HepG2 (cell line): ENCODE measurements around the gene PHKG2. TPM values are rescaled to one million over a fixed set of nuclear protein-coding genes. Genes with fewer than 3 reads are reported as not detected.

Source experiments
- BATF2 ChIP-seq: sonication (generic); formaldehyde crosslinking; IDR thresholded peaks from 2 replicates; pipeline ENCODE4 v1.8.0; 2022; ENCODE audit warnings: mild to moderate bottlenecking, missing genetic modification reagents, moderate library complexity
- BCL6 ChIP-seq: IDR thresholded peaks from 2 replicates; pipeline ENCODE4 v1.6.1; 2016; ENCODE audit warnings: missing genetic modification reagents, missing compliant biosample characterization
- EED ChIP-seq: sonication (generic); formaldehyde crosslinking; IDR thresholded peaks from 2 replicates; pipeline ENCODE4 v1.5.0; 2020; ENCODE audit warnings: mild to moderate bottlenecking, missing genetic modification reagents
- ELF1 ChIP-seq: sonication (generic); formaldehyde crosslinking; IDR thresholded peaks from 2 replicates; pipeline ENCODE4 v1.4.0; 2020; ENCODE audit warnings: missing genetic modification reagents
- KDM4B ChIP-seq: sonication (generic); formaldehyde crosslinking; IDR thresholded peaks from 2 replicates; pipeline ENCODE4 v1.4.0; 2020; ENCODE audit warnings: missing genetic modification reagents
- LCORL ChIP-seq, 2 experiments: fragments of 450-650 bp in 1 of 2; sonication (generic) in 1 of 2; formaldehyde crosslinking in 1 of 2; IDR thresholded peaks; 2 replicates each; pipeline versions ENCODE4 v1.5.0 to v1.6.1; 2017 to 2020; ENCODE audit warnings: antibody characterized with exemption in 1 of 2, missing genetic modification reagents in 1 of 2
- POLR2AphosphoS5 ChIP-seq: IDR thresholded peaks from 2 replicates; pipeline ENCODE4 v1.6.1; 2012; ENCODE audit warnings: low read depth, low read length
- REL ChIP-seq: sonication (generic); formaldehyde crosslinking; conservative IDR thresholded peaks from 2 replicates; pipeline ENCODE4 v1.8.0; 2022; ENCODE audit warnings: mild to moderate bottlenecking, missing genetic modification reagents, moderate library complexity
- SNAI1 ChIP-seq: sonication (generic); formaldehyde crosslinking; IDR thresholded peaks from 2 replicates; pipeline ENCODE4 v1.5.0; 2020; ENCODE audit warnings: mild to moderate bottlenecking, missing genetic modification reagents, borderline replicate concordance
- STAG1 ChIP-seq: sonication (generic); formaldehyde crosslinking; IDR thresholded peaks from 2 replicates; pipeline ENCODE4 v1.4.0; 2020; ENCODE audit warnings: missing genetic modification reagents
- ZBTB10 ChIP-seq: sonication (generic); formaldehyde crosslinking; IDR thresholded peaks from 2 replicates; pipeline ENCODE4 v1.4.0; 2020; ENCODE audit warnings: missing genetic modification reagents, borderline replicate concordance
- ZGPAT ChIP-seq: IDR thresholded peaks from 2 replicates; pipeline ENCODE4 v1.6.1; 2016; ENCODE audit warnings: mild to moderate bottlenecking
- ZNF12 ChIP-seq: sonication (generic); formaldehyde crosslinking; IDR thresholded peaks from 2 replicates; pipeline ENCODE4 v1.5.0; 2020; ENCODE audit warnings: missing genetic modification reagents
- ZNF33B ChIP-seq: sonication (generic); formaldehyde crosslinking; IDR thresholded peaks from 2 replicates; pipeline ENCODE4 v1.5.1; 2020; ENCODE audit warnings: mild to moderate bottlenecking, missing genetic modification reagents
- ZNF713 ChIP-seq: sonication (generic); formaldehyde crosslinking; IDR thresholded peaks from 2 replicates; pipeline ENCODE4 v1.4.0; 2020; ENCODE audit warnings: mild to moderate bottlenecking, missing genetic modification reagents
- polyA plus RNA-seq, 8 experiments: library from polyadenylated mRNA; depleted of rRNA in 3 of 8; stranded (reverse) in 7 of 8; unstranded in 1 of 8; fragments of >200 nt; fragmentation: Illumina TruSeq in 4 of 8; extraction: Trizol in 4 of 8; gene quantifications; 2 replicates each; pipeline versions ENCODE4 v1.2.1 to v1.2.3, GENCODE V29; 2011 to 2016; ENCODE audit warnings: low read depth in 4 of 8, missing spikeins in 1 of 8, mixed read lengths in 1 of 8; ENCODE audit not compliant: insufficient read depth in 1 of 8
- total RNA-seq, 5 experiments: library from RNA; depleted of rRNA; stranded (reverse); fragments of >200 nt; fragmentation: Illumina TruSeq; extraction: Trizol; gene quantifications; 2 replicates each; pipeline ENCODE4 v1.2.3, GENCODE V29; 2016; ENCODE audit warnings: low read depth in 1 of 5

PHKG2 gene
- total and polyA plus RNA-seq, 2 of the 13 experiments (the other 11 are each of a cell fraction or from before 2014, with no cell fraction given), result 37.4 to 42.1 TPM

GRCh38 chr16:30786936-30787612, 38.8 kb downstream of the PHKG2 start, which contains the start of gene ZNF629 (continued):
- peak; percentile 90; the same call in 1 of the 2 replicates for TF ChIP-seq KDM4B (CRISPR knock-in tag)
- TF ChIP-seq ZBTB10 (CRISPR knock-in tag), result peak; percentile 89; the same call in 1 of the 2 replicates
- no peak for TF ChIP-seq LCORL (IDR thresholded peaks at IDR 0.05)
- TF ChIP-seq LCORL (CRISPR knock-in tag; IDR thresholded peaks at IDR 0.05), result peak; percentile 95
- no peak; the same call in 1 of the 2 replicates for TF ChIP-seq BCL6 (CRISPR knock-in tag)
- peak; percentile 6; the same call in 1 of the 2 replicates for TF ChIP-seq SNAI1 (CRISPR knock-in tag)
- peak; percentile 20; the same call in 1 of the 2 replicates for TF ChIP-seq STAG1
- peak; percentile 71 for TF ChIP-seq ZGPAT (CRISPR knock-in tag)
- no peak for TF ChIP-seq ZNF12 (CRISPR knock-in tag)
- peak; percentile 97 for TF ChIP-seq ELF1 (CRISPR knock-in tag)
- TF ChIP-seq POLR2AphosphoS5, result peak; percentile 76
- TF ChIP-seq REL (CRISPR knock-in tag), result peak; percentile 82; the same call in 1 of the 2 replicates
- TF ChIP-seq EED (CRISPR knock-in tag), result peak; percentile 96
- peak; percentile 83; the same call in 1 of the 2 replicates for TF ChIP-seq BATF2
- TF ChIP-seq ZNF713 (CRISPR knock-in tag), result no peak
- TF ChIP-seq ZNF33B (CRISPR knock-in tag), result no peak; the same call in 1 of the 2 replicates
